HG03521 (cell line): ENCODE results near the gene NPIPB6.
"Not testable (repeated sequence)": the region's sequence is repeated elsewhere in the genome, so short reads cannot be mapped to it uniquely, and the experiment has no call there.

Experiments
- ATAC-seq: cut with Tn5 transposase; IDR thresholded peaks from one replicate; pipeline ENCODE4 v1.9.1; 2021; ENCODE audit warnings: mild to moderate bottlenecking, moderate library complexity; ENCODE audit not compliant: unreplicated experiment

NPIPB6 gene

GRCh38 chr16:28363408-28363807, at the start of gene NPIPB6:
TSS of gene NPIPB6 (minus strand) at chr16:28363508. CDS start at chr16:28362822, 686 bp downstream.
- ATAC-seq = not testable (repeated sequence)

GRCh38 chr16:28403220-28404072, 40.1 kb upstream of the NPIPB6 start, which contains the start of gene EIF3CL:
TSS of gene EIF3CL (minus strand) at chr16:28403841. CDS start at chr16:28403618, 223 bp downstream.
- peak; percentile 98 for ATAC-seq

- not testable (repeated sequence) for ATAC-seq
These were observed 28.7 kb upstream of the NPIPB6 start for GRCh38 chr16:28392054-28392453.

GRCh38 chr16:28382177-28382867, 19.0 kb upstream of the NPIPB6 start:
- not testable (repeated sequence) for ATAC-seq

GRCh38 chr16:28377822-28378221, 14.5 kb upstream of the NPIPB6 start:
- ATAC-seq = not testable (repeated sequence)

GRCh38 chr16:28377108-28377625, 13.9 kb upstream of the NPIPB6 start:
- ATAC-seq = not testable (repeated sequence)

- ATAC-seq = not testable (repeated sequence)
These were observed 11.8 kb upstream of the NPIPB6 start for GRCh38 chr16:28375115-28375514.

- not testable (repeated sequence) for ATAC-seq
These were observed 11.0 kb upstream of the NPIPB6 start for GRCh38 chr16:28374281-28374680.

- ATAC-seq = not testable (repeated sequence)
These were observed 4.6 kb upstream of the NPIPB6 start for GRCh38 chr16:28367926-28368325.

GRCh38 chr16:28364268-28365173, 1.2 kb upstream of the NPIPB6 start:
- ATAC-seq = peak; percentile 88

GRCh38 chr16:28362600-28362999, 708 bp downstream of the NPIPB6 start:
- ATAC-seq = not testable (repeated sequence)

- ATAC-seq = not testable (repeated sequence)
These were observed 25.1 kb downstream of the NPIPB6 start for GRCh38 chr16:28338230-28338629.

- not testable (repeated sequence) for ATAC-seq
These were observed 26.2 kb downstream of the NPIPB6 start for GRCh38 chr16:28336940-28337710.

- ATAC-seq = not testable (repeated sequence)
These were observed 27.6 kb downstream of the NPIPB6 start for GRCh38 chr16:28335678-28336077.

GRCh38 chr16:28332632-28333031, 30.7 kb downstream of the NPIPB6 start:
- ATAC-seq = not testable (repeated sequence)

- not testable (repeated sequence) for ATAC-seq
These were observed 32.3 kb downstream of the NPIPB6 start for GRCh38 chr16:28330981-28331380.

GRCh38 chr16:28330232-28330631, 33.1 kb downstream of the NPIPB6 start:
- not testable (repeated sequence) for ATAC-seq

- ATAC-seq = no peak
These were observed 36.3 kb downstream of the NPIPB6 start for GRCh38 chr16:28326881-28327610.

- ATAC-seq = no peak
These were observed 38.4 kb downstream of the NPIPB6 start for GRCh38 chr16:28324887-28325279.
